Body of pancreas (tissue), 4 donors: Measurements from ENCODE around the gene ACSM3.

Experiments used
- POLR2A ChIP-seq, 3 donors: fragments of 450-650 bp; IDR thresholded peaks; one replicate each; pipeline ENCODE4 v1.6.1; 2016; ENCODE audit warnings: antibody characterized with exemption in 3 of 3, mild to moderate bottlenecking in 2 of 3
- TF ChIP-seq, protein P1 (sequence below), 7 experiments: fragments of 450-650 bp in 4 of 7; fragments of 200-600 bp in 3 of 7; sonication (generic) in 3 of 7; IDR thresholded peaks; one replicate each; pipeline ENCODE4 v1.5.1; 2016 to 2019; ENCODE audit warnings: antibody characterized with exemption in 7 of 7

DNA sequence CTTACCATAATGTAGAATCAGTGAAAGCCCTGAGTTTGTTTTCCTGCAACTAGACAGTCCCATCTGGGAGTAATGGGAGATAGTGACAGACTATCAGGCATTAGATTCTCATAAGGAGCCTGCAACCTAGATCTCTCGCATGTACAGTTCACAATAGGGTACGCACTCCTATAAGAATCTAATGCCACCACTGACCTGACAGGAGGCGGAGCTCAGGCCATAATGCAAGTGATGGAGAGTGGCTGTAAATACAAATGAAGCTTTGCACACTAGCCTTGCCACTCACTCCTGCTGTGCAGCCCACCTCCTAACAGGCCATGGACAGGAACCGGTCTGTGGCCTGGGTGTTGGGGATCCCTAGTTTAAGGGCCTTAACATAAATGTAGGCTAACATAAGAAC lies 43.6 kb upstream of the ACSM3 start:
- TF ChIP-seq, protein P1, sequence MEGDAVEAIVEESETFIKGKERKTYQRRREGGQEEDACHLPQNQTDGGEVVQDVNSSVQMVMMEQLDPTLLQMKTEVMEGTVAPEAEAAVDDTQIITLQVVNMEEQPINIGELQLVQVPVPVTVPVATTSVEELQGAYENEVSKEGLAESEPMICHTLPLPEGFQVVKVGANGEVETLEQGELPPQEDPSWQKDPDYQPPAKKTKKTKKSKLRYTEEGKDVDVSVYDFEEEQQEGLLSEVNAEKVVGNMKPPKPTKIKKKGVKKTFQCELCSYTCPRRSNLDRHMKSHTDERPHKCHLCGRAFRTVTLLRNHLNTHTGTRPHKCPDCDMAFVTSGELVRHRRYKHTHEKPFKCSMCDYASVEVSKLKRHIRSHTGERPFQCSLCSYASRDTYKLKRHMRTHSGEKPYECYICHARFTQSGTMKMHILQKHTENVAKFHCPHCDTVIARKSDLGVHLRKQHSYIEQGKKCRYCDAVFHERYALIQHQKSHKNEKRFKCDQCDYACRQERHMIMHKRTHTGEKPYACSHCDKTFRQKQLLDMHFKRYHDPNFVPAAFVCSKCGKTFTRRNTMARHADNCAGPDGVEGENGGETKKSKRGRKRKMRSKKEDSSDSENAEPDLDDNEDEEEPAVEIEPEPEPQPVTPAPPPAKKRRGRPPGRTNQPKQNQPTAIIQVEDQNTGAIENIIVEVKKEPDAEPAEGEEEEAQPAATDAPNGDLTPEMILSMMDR (IDR thresholded peaks at IDR 0.05), result no peak
- TF ChIP-seq POLR2A (IDR thresholded peaks at IDR 0.05), result no peak
